ENCODE data around the gene ATP11A.

DNA sequence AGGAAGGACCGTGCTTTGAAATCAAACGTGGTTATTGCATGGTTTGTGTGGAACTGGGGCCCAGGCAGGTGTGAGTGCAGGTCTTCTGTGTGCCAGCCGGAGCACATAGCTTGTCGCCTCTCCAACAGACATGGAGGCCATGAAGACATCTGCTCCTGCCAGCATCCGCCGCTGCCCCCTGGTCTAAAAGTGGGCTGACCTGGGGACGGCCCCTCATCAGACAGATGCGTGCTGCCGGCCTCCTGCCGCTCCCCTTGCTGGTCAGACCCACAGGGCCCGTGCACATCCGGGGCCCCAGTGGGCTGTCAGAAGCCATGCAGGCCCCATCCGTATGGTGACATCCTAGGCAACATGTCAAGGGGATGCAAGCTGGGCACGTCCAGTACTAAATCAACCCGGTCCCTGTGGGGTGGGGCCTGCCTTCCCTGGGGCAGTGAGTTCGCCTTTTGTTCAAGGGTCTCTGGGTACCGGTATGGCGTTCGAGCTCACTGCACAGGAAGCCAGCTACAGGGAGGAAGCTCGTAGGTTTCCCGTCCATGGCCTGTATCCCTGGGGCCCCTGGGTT is 191.2 kb downstream of the ATP11A start:
- TF ChIP-seq CTCF (conservative IDR thresholded peaks at IDR 0.05; ENCODE audit: low read depth, low read length) (no peak), EZH2 (IDR thresholded peaks at IDR 0.05; ENCODE audit: borderline replicate concordance, low read depth, low read length, poor library complexity, severe bottlenecking) (no peak)
